SK-N-SH (cell line): ENCODE measurements around the gene HEY2. TPM values are rescaled to one million over a fixed set of nuclear protein-coding genes. Genes with fewer than 3 reads are reported as not detected.
A peak's percentile ranks its signal among the peaks of the same experiment; 100 is the strongest.

Source experiments
- CTCF ChIA-PET: fragments of 300-600, 350-600 bp; formaldehyde crosslinking; extraction: SDS; loops from one replicate; lab custom pipeline; 2021; lab: Yijun Ruan, JAX
- POLR2A ChIA-PET: fragments of 350-600 bp; sonication (Branson Sonifier 250); formaldehyde crosslinking; extraction: SDS; loops from one replicate; lab custom pipeline; 2020; ENCODE audit warnings: antibody characterized with exemption, inconsistent platforms; lab: Yijun Ruan, JAX
- DNase-seq: peaks from one replicate; pipeline ENCODE4 v3.0.0; 2012
- H2AFZ ChIP-seq: fragments of 200-600 bp; sonication (generic); 2 replicates; pipeline ENCODE4 v1.8.1; 2016; ENCODE audit warnings: antibody characterized with exemption, mild to moderate bottlenecking, low read depth
- H3F3A ChIP-seq: fragments of 200-600 bp; sonication (generic); replicated peaks from 2 replicates; pipeline ENCODE3; 2016; ENCODE audit warnings: antibody characterized with exemption, mild to moderate bottlenecking; ENCODE audit not compliant: insufficient read depth
- H3K27ac ChIP-seq, 2 experiments: fragments of 200-500 bp in 1 of 2; fragments of 200-600 bp in 1 of 2; sonication (Bioruptor generic) in 1 of 2; sonication (generic), shearing (Covaris generic) in 1 of 2; 2 replicates each; pipeline versions ENCODE4 v1.5.1 to v1.6.1; 2014 to 2016; ENCODE audit warnings: low read depth in 2 of 2, inconsistent platforms in 1 of 2, low read length in 1 of 2, mild to moderate bottlenecking in 1 of 2, mixed read lengths in 1 of 2
- H3K27me3 ChIP-seq: fragments of 200-600 bp; sonication (generic), shearing (Covaris generic); 2 replicates; pipeline ENCODE4 v1.6.1; 2016; ENCODE audit warnings: mixed run types; ENCODE audit not compliant: insufficient read depth
- H3K36me3 ChIP-seq, 2 experiments: fragments of 200-500 bp in 1 of 2; fragments of 200-600 bp in 1 of 2; sonication (Bioruptor generic) in 1 of 2; sonication (generic) in 1 of 2; replicated peaks in 1 of 2; 2 replicates each; pipeline versions ENCODE3 to v1.5.1; 2014 to 2016; ENCODE audit warnings: low read length in 1 of 2, mild to moderate bottlenecking in 1 of 2; ENCODE audit not compliant: insufficient read depth in 2 of 2, control insufficient read depth in 1 of 2
- H3K4me1 ChIP-seq, 2 experiments: fragments of 200-500 bp in 1 of 2; fragments of 200-600 bp in 1 of 2; sonication (Bioruptor generic) in 1 of 2; sonication (generic), shearing (Covaris generic) in 1 of 2; 2 replicates each; pipeline versions ENCODE4 v1.5.1 to v1.6.1; 2014 to 2016; ENCODE audit warnings: low read depth in 1 of 2, low read length in 1 of 2, mixed run types in 1 of 2; ENCODE audit not compliant: insufficient read depth in 2 of 2, control insufficient read depth in 1 of 2
- H3K4me2 ChIP-seq: fragments of 200-600 bp; sonication (generic), shearing (Covaris generic); 2 replicates; pipeline ENCODE4 v1.6.1; 2017; ENCODE audit warnings: mixed run types
- H3K4me3 ChIP-seq, 2 experiments: fragments of 200-500 bp in 1 of 2; fragments of 200-600 bp in 1 of 2; sonication (Bioruptor generic) in 1 of 2; sonication (generic), shearing (Covaris generic) in 1 of 2; 2 replicates each; pipeline versions ENCODE4 v1.5.1 to v1.8.1; 2014 to 2016; ENCODE audit warnings: low read depth in 2 of 2, inconsistent platforms in 1 of 2, low read length in 1 of 2, mild to moderate bottlenecking in 1 of 2, mixed read lengths in 1 of 2, moderate library complexity in 1 of 2
- H3K79me2 ChIP-seq: fragments of 200-600 bp; sonication (generic); 2 replicates; pipeline ENCODE4 v1.8.1; 2017; ENCODE audit warnings: mild to moderate bottlenecking; ENCODE audit not compliant: insufficient read depth
- H3K9ac ChIP-seq: fragments of 200-600 bp; sonication (generic); 2 replicates; pipeline ENCODE4 v1.6.1; 2017; ENCODE audit warnings: mixed run types
- H3K9me2 ChIP-seq: fragments of 200-600 bp; sonication (generic); 2 replicates; pipeline ENCODE4 v1.6.1; 2017; ENCODE audit warnings: mixed run types
- H3K9me3 ChIP-seq: fragments of 200-600 bp; sonication (generic); 2 replicates; pipeline ENCODE4 v1.6.1; 2017; ENCODE audit warnings: mixed run types, mild to moderate bottlenecking, moderate library complexity
- H4K20me1 ChIP-seq: fragments of 200-600 bp; sonication (generic); 2 replicates; pipeline ENCODE4 v1.6.1; 2017; ENCODE audit warnings: mild to moderate bottlenecking, mixed run types; ENCODE audit not compliant: insufficient read depth
- EZH2phosphoT487 ChIP-seq: fragments of 200-600 bp; sonication (generic); IDR thresholded peaks from 2 replicates; pipeline ENCODE4 v1.6.1; 2017; ENCODE audit warnings: low read depth, mixed run types, mild to moderate bottlenecking, antibody characterized with exemption, moderate library complexity, borderline replicate concordance
- TAF1 ChIP-seq: IDR thresholded peaks from 2 replicates; pipeline ENCODE4 v1.6.1; 2012; ENCODE audit warnings: low read depth, mild to moderate bottlenecking, low read length, moderate library complexity, borderline replicate concordance
- WGBS: methylation state at CpG from one replicate; pipeline ENCODE4 v1.1.6; 2017; ENCODE audit warnings: low lambda C conversion rate; 5-methylcytosine and 5-hydroxymethylcytosine counted together
- polyA plus RNA-seq, 3 experiments: library from polyadenylated mRNA; depleted of rRNA; stranded (reverse); fragments of >200 nt; gene quantifications; 2 replicates each; pipeline ENCODE4 v1.2.3, GENCODE V29; 2012
- TF ChIP-seq, protein P1 (sequence below): IDR thresholded peaks from 2 replicates; pipeline ENCODE4 v1.6.1; 2012; ENCODE audit warnings: mild to moderate bottlenecking, low read depth, low read length, moderate library complexity
- TF ChIP-seq, protein P2 (sequence below): IDR thresholded peaks from 2 replicates; pipeline ENCODE4 v1.4.0; 2012; ENCODE audit warnings: low read depth, borderline replicate concordance
- TF ChIP-seq, protein P3 (sequence below): IDR thresholded peaks from 2 replicates; pipeline ENCODE4 v1.4.0; 2012; ENCODE audit warnings: low read depth

The HEY2 gene
- polyA plus RNA-seq, 1 of the 3 experiments (the other 2 are of a cell fraction): not detected

DNA sequence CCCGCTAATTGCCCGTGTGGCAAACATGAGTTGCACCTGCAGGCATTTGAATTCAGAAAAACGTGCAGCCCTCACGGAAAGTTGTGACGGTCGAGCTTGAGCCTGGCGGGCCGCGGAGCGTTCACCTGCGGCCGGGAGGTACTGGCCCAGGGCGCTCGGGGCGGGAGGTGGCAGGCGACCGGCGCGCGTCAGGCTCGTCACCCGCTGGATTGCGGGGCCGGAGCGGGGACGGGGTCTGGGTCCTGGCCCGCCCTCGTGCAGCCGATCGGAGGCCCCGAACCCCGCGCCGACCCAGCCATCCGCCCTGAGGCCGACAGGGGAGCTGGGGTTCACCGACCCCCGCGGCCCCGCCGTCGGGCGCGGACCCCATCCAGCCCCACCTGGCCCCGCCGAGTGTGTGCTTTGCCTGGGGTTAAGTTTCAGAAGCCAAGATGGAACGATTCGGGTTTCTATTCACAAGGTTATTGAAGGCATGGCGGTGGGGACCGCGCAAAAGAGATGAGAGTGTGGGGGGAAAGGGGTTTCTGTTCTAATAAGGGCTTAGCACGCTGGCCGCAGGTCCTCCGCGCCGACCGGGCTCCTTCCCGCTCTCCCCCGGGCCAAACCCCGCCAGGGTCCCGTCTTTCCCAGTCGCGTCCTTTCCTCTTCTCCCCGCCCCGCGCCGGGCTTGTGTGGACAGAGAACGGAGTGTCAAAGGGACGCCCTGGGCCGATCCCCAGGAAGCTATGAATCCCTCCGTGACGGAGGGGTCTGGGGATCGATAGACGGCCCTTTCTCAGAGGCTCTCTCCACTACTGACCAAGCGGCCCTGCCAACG, 1.6 kb upstream of the HEY2 start:
- Histone ChIP-seq H3K79me2 (no peaks in the 10 kb centered on the region), H3K9me2 (no peaks in the 10 kb centered on the region), H3K9ac (no peak overlapping the region), H3K4me1 (peaks cover 0 to 18% of the 10 kb centered on the region in 2 experiments; a peak in 2 of 4 replicates), H3K9me3 (no peaks in the 10 kb centered on the region), H3K36me3 (no peaks in the 10 kb centered on the region), H3K4me3 (no peak overlapping the region; a peak in 1 of 4 replicates), H3K27ac (no peak overlapping the region), H3K4me2 (peak overlapping the region; percentile 93), H3K27me3 (peaks cover 67% of the 10 kb centered on the region), H3F3A (no peaks in the 10 kb centered on the region), H2AFZ (no peak overlapping the region), H4K20me1 (no peaks in the 10 kb centered on the region)
- ChIA-PET POLR2A (no interaction called here), CTCF (interaction anchor here (1.7 to 1.9 kb wide), 2 partner anchors 11 to 436 kb away, joined by 4 to 8 read pairs; no protein-coding TSS in a partner anchor)
- peak; percentile 52 for DNase-seq
- TF ChIP-seq, protein P1, sequence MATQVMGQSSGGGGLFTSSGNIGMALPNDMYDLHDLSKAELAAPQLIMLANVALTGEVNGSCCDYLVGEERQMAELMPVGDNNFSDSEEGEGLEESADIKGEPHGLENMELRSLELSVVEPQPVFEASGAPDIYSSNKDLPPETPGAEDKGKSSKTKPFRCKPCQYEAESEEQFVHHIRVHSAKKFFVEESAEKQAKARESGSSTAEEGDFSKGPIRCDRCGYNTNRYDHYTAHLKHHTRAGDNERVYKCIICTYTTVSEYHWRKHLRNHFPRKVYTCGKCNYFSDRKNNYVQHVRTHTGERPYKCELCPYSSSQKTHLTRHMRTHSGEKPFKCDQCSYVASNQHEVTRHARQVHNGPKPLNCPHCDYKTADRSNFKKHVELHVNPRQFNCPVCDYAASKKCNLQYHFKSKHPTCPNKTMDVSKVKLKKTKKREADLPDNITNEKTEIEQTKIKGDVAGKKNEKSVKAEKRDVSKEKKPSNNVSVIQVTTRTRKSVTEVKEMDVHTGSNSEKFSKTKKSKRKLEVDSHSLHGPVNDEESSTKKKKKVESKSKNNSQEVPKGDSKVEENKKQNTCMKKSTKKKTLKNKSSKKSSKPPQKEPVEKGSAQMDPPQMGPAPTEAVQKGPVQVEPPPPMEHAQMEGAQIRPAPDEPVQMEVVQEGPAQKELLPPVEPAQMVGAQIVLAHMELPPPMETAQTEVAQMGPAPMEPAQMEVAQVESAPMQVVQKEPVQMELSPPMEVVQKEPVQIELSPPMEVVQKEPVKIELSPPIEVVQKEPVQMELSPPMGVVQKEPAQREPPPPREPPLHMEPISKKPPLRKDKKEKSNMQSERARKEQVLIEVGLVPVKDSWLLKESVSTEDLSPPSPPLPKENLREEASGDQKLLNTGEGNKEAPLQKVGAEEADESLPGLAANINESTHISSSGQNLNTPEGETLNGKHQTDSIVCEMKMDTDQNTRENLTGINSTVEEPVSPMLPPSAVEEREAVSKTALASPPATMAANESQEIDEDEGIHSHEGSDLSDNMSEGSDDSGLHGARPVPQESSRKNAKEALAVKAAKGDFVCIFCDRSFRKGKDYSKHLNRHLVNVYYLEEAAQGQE: no peak
- no peak for TF ChIP-seq TAF1
- peak; percentile 98; the same call in 1 of the 2 replicates for TF ChIP-seq EZH2phosphoT487
- TF ChIP-seq, protein P2, sequence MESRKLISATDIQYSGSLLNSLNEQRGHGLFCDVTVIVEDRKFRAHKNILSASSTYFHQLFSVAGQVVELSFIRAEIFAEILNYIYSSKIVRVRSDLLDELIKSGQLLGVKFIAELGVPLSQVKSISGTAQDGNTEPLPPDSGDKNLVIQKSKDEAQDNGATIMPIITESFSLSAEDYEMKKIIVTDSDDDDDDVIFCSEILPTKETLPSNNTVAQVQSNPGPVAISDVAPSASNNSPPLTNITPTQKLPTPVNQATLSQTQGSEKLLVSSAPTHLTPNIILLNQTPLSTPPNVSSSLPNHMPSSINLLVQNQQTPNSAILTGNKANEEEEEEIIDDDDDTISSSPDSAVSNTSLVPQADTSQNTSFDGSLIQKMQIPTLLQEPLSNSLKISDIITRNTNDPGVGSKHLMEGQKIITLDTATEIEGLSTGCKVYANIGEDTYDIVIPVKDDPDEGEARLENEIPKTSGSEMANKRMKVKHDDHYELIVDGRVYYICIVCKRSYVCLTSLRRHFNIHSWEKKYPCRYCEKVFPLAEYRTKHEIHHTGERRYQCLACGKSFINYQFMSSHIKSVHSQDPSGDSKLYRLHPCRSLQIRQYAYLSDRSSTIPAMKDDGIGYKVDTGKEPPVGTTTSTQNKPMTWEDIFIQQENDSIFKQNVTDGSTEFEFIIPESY: no peak
- 2% methylated on average over 29 of the region's 76 CpGs for WGBS

DNA sequence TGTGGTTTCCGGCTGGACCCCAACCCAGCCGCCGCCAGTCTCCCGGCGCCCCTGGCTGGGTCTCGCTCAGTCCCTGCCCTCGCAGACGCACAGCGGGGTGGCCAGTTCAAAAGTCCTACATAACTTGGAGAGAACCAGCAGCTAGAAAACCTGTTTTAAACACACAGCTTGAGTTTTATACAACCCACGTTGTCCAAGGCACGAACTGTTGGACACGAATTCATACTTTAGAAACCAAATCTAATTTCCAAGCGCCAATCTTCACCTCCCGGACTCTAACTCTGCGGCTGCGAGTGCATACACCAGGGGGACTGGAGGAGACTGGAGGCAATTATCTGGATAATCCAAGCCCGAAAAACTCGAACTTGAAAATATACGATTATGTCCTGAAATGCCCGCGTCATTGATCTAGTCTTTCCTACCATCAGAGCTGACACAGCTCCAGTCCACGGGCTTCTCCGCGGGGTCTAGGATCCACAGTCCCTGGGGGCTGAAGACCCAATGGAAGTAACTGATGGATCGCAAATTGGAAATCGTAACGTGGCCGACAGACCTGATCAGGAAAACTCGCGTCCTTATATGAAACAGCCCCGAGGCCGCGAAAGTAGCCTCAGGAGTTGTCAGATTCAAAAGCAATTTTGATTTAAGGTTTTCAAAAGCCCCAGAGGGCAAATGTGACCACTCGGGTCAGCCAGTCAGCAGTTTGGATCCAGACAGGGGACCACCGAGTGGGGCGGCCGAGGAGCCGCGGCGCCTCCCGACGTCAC, 843 bp upstream of the HEY2 start:
- no peaks in the 10 kb centered on the region for H3K79me2 ChIP-seq
- TF ChIP-seq, protein P3, sequence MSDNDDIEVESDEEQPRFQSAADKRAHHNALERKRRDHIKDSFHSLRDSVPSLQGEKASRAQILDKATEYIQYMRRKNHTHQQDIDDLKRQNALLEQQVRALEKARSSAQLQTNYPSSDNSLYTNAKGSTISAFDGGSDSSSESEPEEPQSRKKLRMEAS: no peak
- peak; percentile 43 for TF ChIP-seq EZH2phosphoT487
- TF ChIP-seq, all 33 proteins: peak for 1
- H4K20me1 ChIP-seq: no peaks in the 10 kb centered on the region
- no peak overlapping the region for H3K9ac ChIP-seq
- no peaks in the 10 kb centered on the region for H3K36me3 ChIP-seq
- peaks cover 67% of the 10 kb centered on the region for H3K27me3 ChIP-seq
- H3K27ac ChIP-seq: no peak overlapping the region
- no peaks in the 10 kb centered on the region for H3K9me3 ChIP-seq
- H3K4me3 ChIP-seq: peak overlapping the region; percentile 55 to 61
- peak overlapping the region; percentile 93 for H3K4me2 ChIP-seq
- no peaks in the 10 kb centered on the region for H3K9me2 ChIP-seq
- CTCF ChIA-PET: interaction anchor here (1.7 to 1.9 kb wide), 2 partner anchors 10 to 437 kb away, joined by 4 to 8 read pairs; no protein-coding TSS in a partner anchor
- peak overlapping the region; percentile 80; the same call in 1 of the 2 replicates for H2AFZ ChIP-seq
- DNase-seq: peak; percentile 36
- no peaks in the 10 kb centered on the region for H3F3A ChIP-seq
- 4% methylated on average over 40 of the region's 42 CpGs for WGBS
- POLR2A ChIA-PET: no interaction called here
- H3K4me1 ChIP-seq: peaks cover 0 to 18% of the 10 kb centered on the region in 2 experiments; a peak in 2 of 4 replicates
